Measurements from ENCODE around the gene ACVR1.
"Not testable (repeated sequence)": the region's sequence is repeated elsewhere in the genome, so short reads cannot be mapped to it uniquely, and the experiment has no call there.

Gene ACVR1

DNA sequence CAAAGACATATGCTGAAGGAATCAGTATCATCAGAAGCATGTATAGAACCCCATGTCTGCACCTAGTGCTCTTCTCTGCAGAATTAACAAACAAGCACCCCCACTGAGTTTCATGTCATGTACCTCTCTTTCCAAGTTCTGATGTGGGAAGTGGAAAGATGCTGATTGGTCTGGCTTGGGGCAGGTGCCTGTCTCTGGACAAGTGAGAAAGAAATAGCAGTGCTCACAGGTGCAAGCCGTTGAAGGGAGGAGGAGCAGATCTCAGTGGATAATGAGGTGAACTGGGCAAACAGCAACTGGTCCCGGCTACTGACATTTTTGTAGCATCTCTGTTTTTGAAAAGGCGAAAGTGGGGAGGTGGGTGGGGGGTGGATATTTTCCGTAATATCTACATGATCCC is 17.5 kb upstream of the ACVR1 start:
- H3K36me3 ChIP-seq: no peaks in the 10 kb centered on the region
- no peak for DNase-seq
- TF ChIP-seq, protein P1, sequence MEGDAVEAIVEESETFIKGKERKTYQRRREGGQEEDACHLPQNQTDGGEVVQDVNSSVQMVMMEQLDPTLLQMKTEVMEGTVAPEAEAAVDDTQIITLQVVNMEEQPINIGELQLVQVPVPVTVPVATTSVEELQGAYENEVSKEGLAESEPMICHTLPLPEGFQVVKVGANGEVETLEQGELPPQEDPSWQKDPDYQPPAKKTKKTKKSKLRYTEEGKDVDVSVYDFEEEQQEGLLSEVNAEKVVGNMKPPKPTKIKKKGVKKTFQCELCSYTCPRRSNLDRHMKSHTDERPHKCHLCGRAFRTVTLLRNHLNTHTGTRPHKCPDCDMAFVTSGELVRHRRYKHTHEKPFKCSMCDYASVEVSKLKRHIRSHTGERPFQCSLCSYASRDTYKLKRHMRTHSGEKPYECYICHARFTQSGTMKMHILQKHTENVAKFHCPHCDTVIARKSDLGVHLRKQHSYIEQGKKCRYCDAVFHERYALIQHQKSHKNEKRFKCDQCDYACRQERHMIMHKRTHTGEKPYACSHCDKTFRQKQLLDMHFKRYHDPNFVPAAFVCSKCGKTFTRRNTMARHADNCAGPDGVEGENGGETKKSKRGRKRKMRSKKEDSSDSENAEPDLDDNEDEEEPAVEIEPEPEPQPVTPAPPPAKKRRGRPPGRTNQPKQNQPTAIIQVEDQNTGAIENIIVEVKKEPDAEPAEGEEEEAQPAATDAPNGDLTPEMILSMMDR (IDR thresholded peaks at IDR 0.05; ENCODE audit: low read depth, low read length): no peak
- no peak overlapping the region for H3K4me3 ChIP-seq (ENCODE audit: low read depth, low read length)
- no peaks in the 10 kb centered on the region for H3K27me3 ChIP-seq (ENCODE audit: insufficient read depth, low read depth, severe bottlenecking)
- H3K27ac ChIP-seq: no peak overlapping the region
- no peaks in the 10 kb centered on the region for H3K9me3 ChIP-seq (ENCODE audit: severe bottlenecking)

DNA sequence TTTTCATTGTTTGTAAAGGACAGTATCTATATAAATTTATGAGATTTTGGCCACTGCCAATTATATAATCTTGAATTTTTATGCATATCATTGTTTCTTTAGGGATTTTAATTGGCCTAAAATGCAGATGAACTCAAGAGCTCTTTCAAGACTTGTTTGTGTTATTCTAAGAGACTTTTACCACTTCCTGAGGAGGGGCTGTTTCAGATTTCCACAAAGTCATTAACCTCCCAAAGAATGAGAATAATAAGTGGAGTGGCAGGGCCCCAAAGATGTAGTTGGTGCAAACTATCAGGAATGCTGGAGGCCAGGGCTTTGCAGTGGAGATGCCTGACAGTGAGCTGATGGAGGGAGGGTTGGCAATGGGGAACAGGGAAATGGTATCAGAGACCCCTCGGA is 15.5 kb upstream of the ACVR1 start:
- no peak overlapping the region for H3K4me3 ChIP-seq (ENCODE audit: low read depth, low read length)
- TF ChIP-seq, protein P1 (IDR thresholded peaks at IDR 0.05; ENCODE audit: low read depth, low read length): no peak
- H3K27ac ChIP-seq: no peak overlapping the region
- H3K9me3 ChIP-seq (ENCODE audit: severe bottlenecking): no peaks in the 10 kb centered on the region
- no peaks in the 10 kb centered on the region for H3K36me3 ChIP-seq
- DNase-seq: no peak
- no peaks in the 10 kb centered on the region for H3K27me3 ChIP-seq (ENCODE audit: insufficient read depth, low read depth, severe bottlenecking)

DNA sequence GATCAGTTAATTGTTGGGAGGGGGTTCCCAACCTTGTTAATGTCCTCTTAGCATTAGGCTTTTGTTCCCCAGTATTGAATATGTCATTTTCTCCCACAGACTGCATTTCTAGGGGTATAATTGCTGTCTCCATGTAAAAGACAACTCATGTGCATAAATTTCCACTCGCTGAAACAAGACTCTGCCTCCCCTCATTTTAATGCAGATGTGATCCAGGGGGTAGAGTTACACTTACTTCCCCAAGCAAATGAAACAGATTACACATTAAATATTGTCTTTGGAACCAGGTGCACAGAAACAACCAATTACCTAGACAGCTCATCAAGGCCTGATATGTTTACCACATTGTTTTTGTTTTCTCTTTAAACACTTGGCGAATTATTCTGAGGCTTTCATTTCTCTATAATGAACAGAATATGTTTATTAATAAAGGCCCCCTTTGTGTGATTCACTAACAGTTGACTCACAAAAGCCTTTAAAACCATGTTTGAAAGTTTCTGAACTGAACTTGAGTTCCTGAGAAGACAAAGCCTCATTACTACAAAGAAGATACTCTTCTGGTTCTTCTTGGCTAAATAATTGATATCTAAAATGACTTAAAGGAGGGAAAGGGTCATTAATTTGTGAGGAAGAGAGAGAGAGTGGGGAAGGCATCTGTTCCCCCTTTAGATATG is 15.0 kb upstream of the ACVR1 start:
- Histone ChIP-seq H3K4me3 (ENCODE audit: low read depth, low read length) (no peak overlapping the region), H3K9me3 (ENCODE audit: severe bottlenecking) (no peaks in the 10 kb centered on the region), H3K27ac (no peak overlapping the region), H3K27me3 (ENCODE audit: insufficient read depth, low read depth, severe bottlenecking) (no peaks in the 10 kb centered on the region), H3K36me3 (no peaks in the 10 kb centered on the region)
- TF ChIP-seq, protein P1 (IDR thresholded peaks at IDR 0.05; ENCODE audit: low read depth, low read length): no peak
- DNase-seq: no peak

DNA sequence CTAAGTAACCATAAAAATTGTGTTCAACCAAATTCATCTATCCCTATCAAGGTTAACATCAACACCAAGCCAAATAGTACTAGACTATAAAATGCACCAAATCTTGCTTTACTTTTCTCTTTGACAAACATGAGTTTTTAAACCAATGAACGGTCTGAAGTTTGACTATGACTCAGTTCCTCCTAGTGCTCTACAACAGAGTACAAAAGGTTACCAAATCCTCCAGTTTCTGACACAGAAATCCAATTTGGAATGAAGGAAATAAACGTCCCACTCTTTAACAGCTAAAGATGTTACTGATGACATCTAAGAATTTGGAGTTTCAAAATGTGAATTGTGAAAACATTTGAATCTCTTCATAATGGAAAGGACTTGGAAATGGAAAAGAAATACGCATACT is 11.8 kb upstream of the ACVR1 start:
- no peak overlapping the region for H3K27ac ChIP-seq
- no peaks in the 10 kb centered on the region for H3K9me3 ChIP-seq (ENCODE audit: severe bottlenecking)
- no peaks in the 10 kb centered on the region for H3K36me3 ChIP-seq
- H3K27me3 ChIP-seq (ENCODE audit: insufficient read depth, low read depth, severe bottlenecking): no peaks in the 10 kb centered on the region
- no peak for DNase-seq
- TF ChIP-seq, protein P1 (IDR thresholded peaks at IDR 0.05; ENCODE audit: low read depth, low read length): no peak
- no peak overlapping the region for H3K4me3 ChIP-seq (ENCODE audit: low read depth, low read length)

DNA sequence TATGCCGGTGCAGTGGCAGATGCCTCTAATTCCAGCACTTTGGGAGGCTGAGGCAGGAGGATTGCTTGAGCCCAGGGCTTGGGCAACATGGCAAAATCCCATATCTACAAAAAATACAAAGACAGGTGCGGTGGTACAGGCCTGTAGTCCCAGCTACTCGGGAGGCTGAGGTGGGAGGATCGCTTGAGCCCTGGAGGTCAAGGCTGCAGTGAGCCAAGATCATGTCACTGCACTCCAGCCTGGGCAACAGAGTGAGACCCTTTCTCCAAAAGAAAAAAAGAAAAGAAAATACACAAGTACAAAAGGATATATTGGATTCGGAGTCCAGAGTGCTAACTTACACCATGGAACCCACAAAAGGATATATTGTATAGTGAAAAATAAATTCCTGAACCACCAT is 8.4 kb upstream of the ACVR1 start:
- not testable (repeated sequence) for DNase-seq; H3K9me3 ChIP-seq (ENCODE audit: severe bottlenecking); H3K27ac ChIP-seq; H3K4me3 ChIP-seq (ENCODE audit: low read depth, low read length); H3K27me3 ChIP-seq (ENCODE audit: insufficient read depth, low read depth, severe bottlenecking); H3K36me3 ChIP-seq

DNA sequence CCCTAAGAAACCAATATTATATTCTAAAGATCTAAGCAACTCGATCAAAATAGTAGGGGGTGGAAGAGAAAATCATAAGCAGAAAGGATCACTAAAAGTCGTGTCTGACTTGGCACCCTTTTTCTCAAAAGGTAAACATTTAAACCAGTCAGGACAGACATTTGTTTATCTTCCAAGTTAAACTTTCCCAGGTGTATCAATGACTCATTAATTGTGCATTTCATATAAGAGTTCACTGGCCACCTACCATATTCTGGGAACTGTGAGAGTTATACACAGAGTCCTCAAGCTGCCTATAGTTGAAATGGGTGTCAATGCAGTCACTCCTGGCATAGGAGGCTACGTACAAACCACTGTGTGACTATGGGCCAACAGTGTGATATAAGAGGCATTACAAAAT is 4.8 kb upstream of the ACVR1 start:
- no peaks in the 10 kb centered on the region for H3K9me3 ChIP-seq (ENCODE audit: severe bottlenecking)
- H3K27me3 ChIP-seq (ENCODE audit: insufficient read depth, low read depth, severe bottlenecking): no peaks in the 10 kb centered on the region
- no peaks in the 10 kb centered on the region for H3K36me3 ChIP-seq
- TF ChIP-seq, protein P1 (IDR thresholded peaks at IDR 0.05; ENCODE audit: low read depth, low read length): no peak
- no peak for DNase-seq
- H3K27ac ChIP-seq: no peak overlapping the region
- H3K4me3 ChIP-seq (ENCODE audit: low read depth, low read length): no peak overlapping the region
